Fibroblast of lung (primary cell): Measurements from ENCODE around the gene ENG. TPM values are rescaled to one million over a fixed set of nuclear protein-coding genes. Genes with fewer than 3 reads are reported as not detected.

Source experiments
- DNase-seq, 2 donors: peaks; one replicate each; pipeline versions ENCODE4 v3.0.0 to v3.0.0-alpha.2; 2010; ENCODE audit warnings: low read depth in 2 of 2
- H2AFZ ChIP-seq: 2 replicates; pipeline ENCODE4 v1.5.1; 2012; ENCODE audit warnings: low read length, control low read depth, inconsistent platforms
- H3K27ac ChIP-seq: 2 replicates; pipeline ENCODE4 v1.5.1; 2011; ENCODE audit warnings: low read length, control low read depth; ENCODE audit not compliant: insufficient read depth
- H3K27me3 ChIP-seq: 2 replicates; pipeline ENCODE4 v1.5.1; 2011; ENCODE audit warnings: mild to moderate bottlenecking, low read length; ENCODE audit not compliant: control insufficient read depth, insufficient read depth
- H3K36me3 ChIP-seq: 2 replicates; pipeline ENCODE4 v1.5.1; 2011; ENCODE audit warnings: low read length; ENCODE audit not compliant: control insufficient read depth, insufficient read depth
- H3K4me1 ChIP-seq: 2 replicates; pipeline ENCODE4 v1.5.1; 2011; ENCODE audit warnings: low read length; ENCODE audit not compliant: control insufficient read depth, insufficient read depth; ENCODE audit errors: extremely low read depth
- H3K4me2 ChIP-seq: 2 replicates; pipeline ENCODE4 v1.5.1; 2011; ENCODE audit warnings: low read length, control low read depth; ENCODE audit not compliant: insufficient read depth; ENCODE audit errors: extremely low read depth
- H3K4me3 ChIP-seq, 4 experiments: fragments of 200-600 bp in 1 of 4; sonication (generic) in 1 of 4; replicated peaks in 1 of 4; 2 replicates each; pipeline ENCODE4 v1.5.1; 2011 to 2016; ENCODE audit warnings: low read length in 4 of 4, low read depth in 3 of 4, mild to moderate bottlenecking in 3 of 4, control low read depth in 2 of 4, inconsistent platforms in 1 of 4, mixed read lengths in 1 of 4; ENCODE audit not compliant: insufficient read depth in 1 of 4; ENCODE audit errors: control extremely low read depth in 1 of 4
- H3K79me2 ChIP-seq: 2 replicates; pipeline ENCODE4 v1.5.1; 2012; ENCODE audit warnings: mild to moderate bottlenecking, low read length, inconsistent platforms; ENCODE audit not compliant: control insufficient read depth, insufficient read depth
- H3K9ac ChIP-seq: 2 replicates; pipeline ENCODE4 v1.5.1; 2011; ENCODE audit warnings: mild to moderate bottlenecking, low read length, control low read depth; ENCODE audit not compliant: insufficient read depth
- H3K9me3 ChIP-seq: 2 replicates; pipeline ENCODE4 v1.5.1; 2012; ENCODE audit warnings: low read depth, low read length; ENCODE audit not compliant: control insufficient read depth, insufficient read depth
- H4K20me1 ChIP-seq: 2 replicates; pipeline ENCODE4 v1.5.1; 2011; ENCODE audit warnings: low read length; ENCODE audit not compliant: control insufficient read depth, insufficient read depth; ENCODE audit errors: extremely low read depth
- CTCF ChIP-seq, 2 donors: IDR thresholded peaks in 1 of 2; conservative IDR thresholded peaks in 1 of 2; 1 replicate in 1 of 2; 2 replicates in 1 of 2; pipeline ENCODE4 v1.5.1; 2011 to 2012; ENCODE audit warnings: low read length in 2 of 2, control low read depth in 1 of 2, inconsistent platforms in 1 of 2, low read depth in 1 of 2, mild to moderate bottlenecking in 1 of 2
- EZH2 ChIP-seq: IDR thresholded peaks from 2 replicates; pipeline ENCODE4 v1.5.1; 2012; ENCODE audit warnings: low read length, control low read depth, mild to moderate bottlenecking; ENCODE audit errors: missing control alignments
- polyA plus RNA-seq, 2 donors: library from polyadenylated mRNA; depleted of rRNA in 1 of 2; stranded (reverse) in 1 of 2; unstranded in 1 of 2; fragments of >200 nt; gene quantifications; 2 replicates each; pipeline ENCODE4 v1.2.1, GENCODE V29; 2011 to 2012; ENCODE audit warnings: missing spikeins in 1 of 2
- total RNA-seq: library from RNA; depleted of rRNA; stranded (reverse); fragments of >200 nt; gene quantifications from 2 replicates; pipeline ENCODE4 v1.2.1, GENCODE V29; 2014

ENG gene
- total and polyA plus RNA-seq, 2 donors (not counting 1 experiment from before 2014, with no cell fraction given): 30.4 to 59.0 TPM

GRCh38 chr9:127791085-127791484 is 63.4 kb downstream of the ENG start:
- Histone ChIP-seq H2AFZ (no peak overlapping the region), H3K4me2 (no peak overlapping the region), H3K27me3 (no peaks in the 10 kb centered on the region), H3K4me1 (peaks cover 11% of the 10 kb centered on the region), H4K20me1 (no peaks in the 10 kb centered on the region), H3K79me2 (peaks cover 41% of the 10 kb centered on the region), H3K9ac (no peak overlapping the region), H3K9me3 (no peaks in the 10 kb centered on the region), H3K4me3 (no peak overlapping the region), H3K36me3 (peaks cover 38% of the 10 kb centered on the region), H3K27ac (no peak overlapping the region)
- no peak for DNase-seq
- TF ChIP-seq EZH2 (no peak), CTCF (conservative IDR thresholded peaks at IDR 0.05 in 1 of 2, IDR thresholded peaks at IDR 0.05 in 1 of 2; ENCODE audit: low read depth in 1 of 2, low read length in 2 of 2) (no peak)

GRCh38 chr9:127790094-127790855 is 64.2 kb downstream of the ENG start:
- Histone ChIP-seq H3K79me2 (peaks cover 42% of the 10 kb centered on the region), H3K9ac (no peak overlapping the region), H3K4me2 (no peak overlapping the region), H3K27me3 (no peaks in the 10 kb centered on the region), H4K20me1 (no peaks in the 10 kb centered on the region), H3K9me3 (no peaks in the 10 kb centered on the region), H3K27ac (no peak overlapping the region), H3K4me1 (peaks cover 11% of the 10 kb centered on the region), H3K36me3 (peaks cover 38% of the 10 kb centered on the region), H2AFZ (no peak overlapping the region), H3K4me3 (no peak overlapping the region)
- TF ChIP-seq EZH2 (no peak), CTCF (conservative IDR thresholded peaks at IDR 0.05 in 1 of 2, IDR thresholded peaks at IDR 0.05 in 1 of 2; ENCODE audit: low read depth in 1 of 2, low read length in 2 of 2) (no peak)
- DNase-seq: no peak

- no peaks in the 10 kb centered on the region for H3K27me3 ChIP-seq
- H3K79me2 ChIP-seq: peaks cover 42% of the 10 kb centered on the region
- H3K36me3 ChIP-seq: peaks cover 36% of the 10 kb centered on the region
- H3K4me3 ChIP-seq: no peak overlapping the region
- no peak overlapping the region for H3K27ac ChIP-seq
- H3K9ac ChIP-seq: no peak overlapping the region
- TF ChIP-seq CTCF (conservative IDR thresholded peaks at IDR 0.05 in 1 of 2, IDR thresholded peaks at IDR 0.05 in 1 of 2; ENCODE audit: low read depth in 1 of 2, low read length in 2 of 2): no peak
- TF ChIP-seq EZH2: no peak
- H2AFZ ChIP-seq: no peak overlapping the region
- H3K4me2 ChIP-seq: no peak overlapping the region
- peaks cover 11% of the 10 kb centered on the region for H3K4me1 ChIP-seq
- no peaks in the 10 kb centered on the region for H4K20me1 ChIP-seq
- DNase-seq: no peak
- H3K9me3 ChIP-seq: no peaks in the 10 kb centered on the region
These were observed 65.3 kb downstream of the ENG start for GRCh38 chr9:127789179-127789578.
